CD4-positive, alpha-beta T cell treated with Interleukin-6 for 4 hours (primary cell): ENCODE measurements around the gene PCGF3.
"Not testable (repeated sequence)": the region's sequence is repeated elsewhere in the genome, so short reads cannot be mapped to it uniquely, and the experiment has no call there.

Experiments
- DNase-seq: peaks from one replicate; pipeline ENCODE4 v3.0.0-alpha.2; 2020; ENCODE audit warnings: mixed read lengths

PCGF3 gene

GRCh38 chr4:725391-726234 lies 20.0 kb downstream of the PCGF3 start:
- no peak for DNase-seq

DNA sequence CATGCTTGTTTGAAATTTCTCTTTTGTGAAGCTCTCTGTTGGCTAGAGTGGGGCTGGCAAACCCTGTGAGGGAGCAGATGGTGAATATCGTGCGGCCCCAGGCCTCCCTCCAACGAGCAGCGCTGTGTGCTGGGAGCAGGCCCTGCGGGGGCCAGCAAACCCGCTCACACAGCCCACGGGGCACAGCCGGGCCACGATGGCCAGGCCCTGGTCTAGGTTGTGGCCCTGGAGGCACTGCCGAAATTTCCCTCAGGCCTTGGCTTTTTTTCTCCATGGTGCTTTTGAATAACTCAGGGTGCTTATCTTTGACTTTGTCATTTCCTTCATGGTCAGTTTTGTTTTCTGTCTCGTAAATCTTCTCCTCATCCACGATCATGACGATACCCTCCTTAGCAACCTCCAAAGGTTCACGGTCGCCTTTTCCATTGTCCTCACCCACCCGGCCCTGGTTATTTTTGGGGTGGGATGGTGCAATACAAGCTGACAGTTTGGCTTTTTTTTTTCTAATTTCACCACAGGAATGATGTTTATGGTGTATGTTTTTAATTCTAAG lies 20.7 kb downstream of the PCGF3 start:
- no peak for DNase-seq

GRCh38 chr4:726838-727237 lies 21.2 kb downstream of the PCGF3 start:
- no peak for DNase-seq

DNA sequence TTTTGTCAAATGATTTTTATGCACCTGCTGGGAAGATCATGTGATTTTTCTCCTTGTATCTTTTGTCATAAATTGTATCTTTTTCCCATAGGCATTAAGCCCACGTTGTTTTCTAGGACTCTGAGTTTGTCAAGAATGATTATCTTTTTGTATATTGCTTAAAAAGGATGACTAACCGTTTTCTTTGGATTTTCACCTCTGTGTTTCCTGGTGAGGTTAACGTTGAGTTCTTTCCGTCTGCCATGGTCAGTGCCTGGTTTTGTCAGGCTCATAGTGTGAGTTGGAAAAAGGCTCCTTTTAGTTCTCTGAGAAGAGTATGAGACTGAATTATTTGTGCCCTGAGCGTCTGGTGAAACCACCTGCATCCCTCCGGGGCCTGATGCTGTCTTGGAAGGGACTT lies 21.9 kb downstream of the PCGF3 start:
- no peak for DNase-seq

- DNase-seq = no peak
Observed at GRCh38 chr4:729336-730315, 24.0 kb downstream of the PCGF3 start.

GRCh38 chr4:730511-730910 lies 24.9 kb downstream of the PCGF3 start:
- no peak for DNase-seq

GRCh38 chr4:730946-731904 lies 25.6 kb downstream of the PCGF3 start:
- DNase-seq = not testable (repeated sequence)

- not testable (repeated sequence) for DNase-seq
Observed at GRCh38 chr4:731954-732353, 26.3 kb downstream of the PCGF3 start.

DNA sequence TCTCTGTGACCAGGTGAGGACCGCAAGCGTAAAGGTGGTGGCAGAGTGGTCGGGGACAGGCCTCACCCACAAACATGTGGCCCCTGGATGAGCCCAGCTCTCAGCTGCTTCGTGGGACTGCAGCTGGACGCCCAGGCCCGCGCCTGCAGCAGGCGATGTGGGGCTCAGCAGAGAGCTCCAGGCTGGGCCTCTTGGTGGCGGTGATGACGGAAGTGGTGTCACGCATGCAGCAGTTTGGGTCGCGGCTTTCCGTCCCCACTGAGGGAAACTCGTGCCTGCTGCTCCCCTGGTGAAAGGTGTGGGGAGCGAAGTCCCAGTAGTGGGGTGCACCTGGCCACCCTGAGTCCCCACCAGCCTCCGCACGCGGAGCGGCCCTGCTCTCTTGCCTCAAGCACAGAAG lies 26.9 kb downstream of the PCGF3 start:
- DNase-seq = no peak

GRCh38 chr4:732911-733630 lies 27.4 kb downstream of the PCGF3 start:
- DNase-seq = no peak

- DNase-seq = no peak
Observed at GRCh38 chr4:733631-733980, 28.0 kb downstream of the PCGF3 start.

GRCh38 chr4:734075-734474 lies 28.4 kb downstream of the PCGF3 start:
- DNase-seq = no peak

DNA sequence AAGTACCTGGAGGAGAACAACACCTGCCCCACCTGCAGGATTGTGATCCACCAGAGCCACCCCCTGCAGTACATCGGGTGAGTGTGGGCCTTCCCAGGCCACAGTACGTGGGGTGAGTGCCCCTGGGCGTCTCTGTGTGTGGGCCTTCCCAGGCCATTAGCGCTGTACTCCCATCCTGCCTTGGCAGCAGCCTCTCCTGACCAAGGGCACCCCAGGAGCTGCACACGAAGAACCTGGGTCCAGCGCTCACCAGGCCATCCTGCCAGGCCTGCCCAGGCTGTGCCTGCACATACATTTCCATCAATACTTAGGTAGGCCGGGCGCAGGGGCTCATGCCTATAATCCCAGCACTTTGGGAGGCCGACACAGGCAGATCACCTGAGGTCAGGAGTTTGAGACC lies 29.3 kb downstream of the PCGF3 start:
- no peak for DNase-seq

DNA sequence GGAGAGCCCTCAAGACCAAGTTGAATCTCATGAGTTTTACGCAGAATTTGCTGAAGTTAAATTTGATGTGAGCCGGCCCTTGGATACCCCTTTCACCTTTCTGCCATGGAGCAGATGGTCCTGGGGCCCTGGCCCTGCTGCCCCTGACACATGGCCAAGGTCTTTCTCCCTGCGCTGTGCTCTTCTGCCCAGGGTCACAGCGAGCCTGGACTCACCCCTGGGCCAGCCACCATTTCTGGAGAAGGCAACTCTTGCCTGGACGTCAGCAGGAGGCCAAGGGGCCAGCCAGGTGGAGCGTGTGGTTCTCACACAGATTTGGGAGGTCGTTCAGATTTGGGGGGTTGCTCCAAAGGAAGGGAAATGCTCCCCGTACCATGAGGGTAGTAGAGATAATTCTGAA lies 30.0 kb downstream of the PCGF3 start:
- no peak for DNase-seq

GRCh38 chr4:736561-736960 lies 30.9 kb downstream of the PCGF3 start:
- DNase-seq = not testable (repeated sequence)

DNA sequence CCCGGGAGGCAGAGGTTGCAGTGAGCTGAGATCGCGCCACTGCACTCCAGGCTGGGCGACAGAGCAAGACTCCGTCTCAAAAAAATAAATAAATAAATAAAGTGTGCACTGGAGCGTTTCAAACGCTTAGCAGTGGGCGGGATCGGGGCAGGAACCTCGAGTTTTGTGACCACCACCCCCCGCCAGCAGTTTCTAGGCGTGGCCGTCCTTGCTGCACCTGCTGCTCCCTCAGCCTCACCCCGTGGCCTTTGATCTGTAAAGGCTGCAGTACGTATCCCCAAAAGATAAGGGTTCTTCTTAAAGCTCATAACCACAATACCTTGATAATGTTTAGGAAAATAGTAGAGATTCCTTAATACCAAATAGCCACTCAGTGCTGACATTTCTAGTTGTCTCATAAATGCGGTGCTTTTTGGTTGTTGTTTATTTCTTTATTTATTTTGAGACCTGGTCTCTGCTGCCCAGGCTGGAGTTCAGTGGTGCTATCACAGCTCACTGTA lies 33.2 kb downstream of the PCGF3 start:
- DNase-seq = no peak

GRCh38 chr4:739569-739968 lies 33.9 kb downstream of the PCGF3 start:
- no peak for DNase-seq

- no peak for DNase-seq
Observed at GRCh38 chr4:740011-740410, 34.4 kb downstream of the PCGF3 start.

GRCh38 chr4:740656-741282 lies 35.1 kb downstream of the PCGF3 start:
- no peak for DNase-seq

- DNase-seq = no peak
Observed at GRCh38 chr4:742096-742741, 36.6 kb downstream of the PCGF3 start.
